ENCODE data around the gene HK1.

- TF ChIP-seq POLR2A (IDR thresholded peaks at IDR 0.05) = no peak
- TF ChIP-seq CTCF (IDR thresholded peaks at IDR 0.05) = no peak
- TF ChIP-seq POLR2AphosphoS5 (IDR thresholded peaks at IDR 0.05) = no peak
Observed at GRCh38 chr10:69316313-69317059, 38.2 kb downstream of the HK1 start.

All from breast epithelium (tissue), 3 donors.